Measurements from ENCODE around the gene ASTN2. TPM values are rescaled to one million over a fixed set of nuclear protein-coding genes. Genes with fewer than 3 reads are reported as not detected.

The ASTN2 gene
- total RNA-seq, 2 experiments from 2014 or later, result 5.2 to 6.0 TPM

- H3K27ac Mint-ChIP-seq, result no peak overlapping the region
- POLR2A ChIA-PET, result no interaction called here
- DNase-seq (no peak), ATAC-seq (ENCODE audit: low read depth) (no peak)
- H3K27me3 Mint-ChIP-seq, result no peaks in the 10 kb centered on the region
- H3K36me3 Mint-ChIP-seq, result no peaks in the 10 kb centered on the region
- no peak overlapping the region for H3K4me3 Mint-ChIP-seq
- H3K4me1 Mint-ChIP-seq, result no peaks in the 10 kb centered on the region
- no peaks in the 10 kb centered on the region for H3K9me3 Mint-ChIP-seq
Observed at GRCh38 chr9:117214416-117214815, 200.4 kb downstream of the ASTN2 start.

- no peak overlapping the region for H3K4me3 Mint-ChIP-seq
- no peak overlapping the region for H3K27ac Mint-ChIP-seq
- no peaks in the 10 kb centered on the region for H3K36me3 Mint-ChIP-seq
- DNase-seq, result no peak
- no peaks in the 10 kb centered on the region for H3K27me3 Mint-ChIP-seq
- no peak for ATAC-seq (ENCODE audit: low read depth)
- H3K9me3 Mint-ChIP-seq, result peaks cover 1% of the 10 kb centered on the region
- POLR2A ChIA-PET, result no interaction called here
- no peaks in the 10 kb centered on the region for H3K4me1 Mint-ChIP-seq
Observed at GRCh38 chr9:117211280-117211679, 203.6 kb downstream of the ASTN2 start.

- no peak overlapping the region for H3K4me3 Mint-ChIP-seq
- DNase-seq (no peak), ATAC-seq (ENCODE audit: low read depth) (no peak)
- H3K9me3 Mint-ChIP-seq, result peaks cover 1% of the 10 kb centered on the region
- no peaks in the 10 kb centered on the region for H3K27me3 Mint-ChIP-seq
- H3K4me1 Mint-ChIP-seq, result no peaks in the 10 kb centered on the region
- no peaks in the 10 kb centered on the region for H3K36me3 Mint-ChIP-seq
- POLR2A ChIA-PET, result no interaction called here
- H3K27ac Mint-ChIP-seq, result no peak overlapping the region
Observed at GRCh38 chr9:117205806-117206205, 209.1 kb downstream of the ASTN2 start.

GRCh38 chr9:117204971-117205370 is 209.9 kb downstream of the ASTN2 start:
- DNase-seq (no peak), ATAC-seq (ENCODE audit: low read depth) (no peak)
- no peaks in the 10 kb centered on the region for H3K36me3 Mint-ChIP-seq
- H3K4me3 Mint-ChIP-seq, result no peak overlapping the region
- POLR2A ChIA-PET, result no interaction called here
- H3K27me3 Mint-ChIP-seq, result no peaks in the 10 kb centered on the region
- peaks cover 1% of the 10 kb centered on the region for H3K9me3 Mint-ChIP-seq
- H3K27ac Mint-ChIP-seq, result no peak overlapping the region
- no peaks in the 10 kb centered on the region for H3K4me1 Mint-ChIP-seq

GRCh38 chr9:117191504-117192261 is 223.2 kb downstream of the ASTN2 start:
- POLR2A ChIA-PET, result interaction anchor here (0.7 kb wide), 1 partner anchor 330 kb away, joined by 3 read pairs; no protein-coding TSS in a partner anchor
- no peak overlapping the region for H3K27ac Mint-ChIP-seq
- no peak overlapping the region for H3K4me3 Mint-ChIP-seq
- DNase-seq (no peak), ATAC-seq (ENCODE audit: low read depth) (no peak)
- H3K4me1 Mint-ChIP-seq, result no peaks in the 10 kb centered on the region
- H3K9me3 Mint-ChIP-seq, result peaks cover 4% of the 10 kb centered on the region
- no peaks in the 10 kb centered on the region for H3K36me3 Mint-ChIP-seq
- no peaks in the 10 kb centered on the region for H3K27me3 Mint-ChIP-seq

GRCh38 chr9:117189121-117189520 is 225.7 kb downstream of the ASTN2 start:
- H3K27me3 Mint-ChIP-seq, result no peaks in the 10 kb centered on the region
- no peak for DNase-seq

GRCh38 chr9:117188394-117188793 is 226.5 kb downstream of the ASTN2 start:
- DNase-seq, result no peak
- no peak for ATAC-seq (ENCODE audit: low read depth)
- Mint-ChIP-seq H3K36me3 (no peaks in the 10 kb centered on the region), H3K27me3 (no peaks in the 10 kb centered on the region), H3K4me1 (no peaks in the 10 kb centered on the region), H3K27ac (no peak overlapping the region), H3K9me3 (no peaks in the 10 kb centered on the region), H3K4me3 (no peak overlapping the region)
- POLR2A ChIA-PET, result no interaction called here

More at GRCh38 chr9:117189121-117189520, 225.7 kb downstream of the ASTN2 start:
- H3K9me3 Mint-ChIP-seq, result no peaks in the 10 kb centered on the region
- H3K27ac Mint-ChIP-seq, result no peak overlapping the region
- POLR2A ChIA-PET, result no interaction called here
- H3K36me3 Mint-ChIP-seq, result no peaks in the 10 kb centered on the region
- no peaks in the 10 kb centered on the region for H3K4me1 Mint-ChIP-seq
- H3K4me3 Mint-ChIP-seq, result no peak overlapping the region
- no peak for ATAC-seq (ENCODE audit: low read depth)

GRCh38 chr9:117187498-117187897 is 227.4 kb downstream of the ASTN2 start:
- no peak overlapping the region for H3K4me3 Mint-ChIP-seq
- DNase-seq (no peak), ATAC-seq (ENCODE audit: low read depth) (no peak)
- POLR2A ChIA-PET, result no interaction called here
- H3K27ac Mint-ChIP-seq, result no peak overlapping the region
- no peaks in the 10 kb centered on the region for H3K9me3 Mint-ChIP-seq
- H3K27me3 Mint-ChIP-seq, result no peaks in the 10 kb centered on the region
- no peaks in the 10 kb centered on the region for H3K36me3 Mint-ChIP-seq
- H3K4me1 Mint-ChIP-seq, result no peaks in the 10 kb centered on the region

- Mint-ChIP-seq H3K4me1 (no peaks in the 10 kb centered on the region), H3K4me3 (no peak overlapping the region), H3K36me3 (no peaks in the 10 kb centered on the region), H3K9me3 (peaks cover 2% of the 10 kb centered on the region), H3K27me3 (no peaks in the 10 kb centered on the region), H3K27ac (no peak overlapping the region)
- no peak for DNase-seq
- ATAC-seq (ENCODE audit: low read depth), result no peak
- POLR2A ChIA-PET, result no interaction called here
Observed at GRCh38 chr9:117184173-117184572, 230.7 kb downstream of the ASTN2 start.

GRCh38 chr9:117182046-117182445 is 232.8 kb downstream of the ASTN2 start:
- ATAC-seq (ENCODE audit: low read depth), result no peak
- peaks cover 2% of the 10 kb centered on the region for H3K9me3 Mint-ChIP-seq
- POLR2A ChIA-PET, result no interaction called here
- H3K27me3 Mint-ChIP-seq, result no peaks in the 10 kb centered on the region
- H3K4me3 Mint-ChIP-seq, result no peak overlapping the region
- H3K36me3 Mint-ChIP-seq, result no peaks in the 10 kb centered on the region
- H3K27ac Mint-ChIP-seq, result no peak overlapping the region
- no peak for DNase-seq
- H3K4me1 Mint-ChIP-seq, result no peaks in the 10 kb centered on the region

GRCh38 chr9:117180896-117181445 is 233.9 kb downstream of the ASTN2 start:
- POLR2A ChIA-PET, result no interaction called here
- H3K36me3 Mint-ChIP-seq, result no peaks in the 10 kb centered on the region
- no peak overlapping the region for H3K27ac Mint-ChIP-seq
- peaks cover 2% of the 10 kb centered on the region for H3K9me3 Mint-ChIP-seq
- DNase-seq (no peak), ATAC-seq (ENCODE audit: low read depth) (no peak)
- no peaks in the 10 kb centered on the region for H3K4me1 Mint-ChIP-seq
- H3K4me3 Mint-ChIP-seq, result no peak overlapping the region
- H3K27me3 Mint-ChIP-seq, result no peaks in the 10 kb centered on the region

GRCh38 chr9:117178596-117179375 is 236.1 kb downstream of the ASTN2 start:
- no peak overlapping the region for H3K4me3 Mint-ChIP-seq
- POLR2A ChIA-PET, result no interaction called here
- DNase-seq (no peak), ATAC-seq (ENCODE audit: low read depth) (no peak)
- H3K27ac Mint-ChIP-seq, result no peak overlapping the region
- H3K27me3 Mint-ChIP-seq, result no peaks in the 10 kb centered on the region
- no peaks in the 10 kb centered on the region for H3K4me1 Mint-ChIP-seq
- H3K36me3 Mint-ChIP-seq, result no peaks in the 10 kb centered on the region
- H3K9me3 Mint-ChIP-seq, result peaks cover 2% of the 10 kb centered on the region

- Mint-ChIP-seq H3K9me3 (no peaks in the 10 kb centered on the region), H3K4me3 (no peak overlapping the region), H3K4me1 (no peaks in the 10 kb centered on the region), H3K27me3 (no peaks in the 10 kb centered on the region), H3K36me3 (no peaks in the 10 kb centered on the region), H3K27ac (no peak overlapping the region)
- DNase-seq (no peak), ATAC-seq (ENCODE audit: low read depth) (no peak)
- POLR2A ChIA-PET, result no interaction called here
Observed at GRCh38 chr9:117170567-117170966, 244.3 kb downstream of the ASTN2 start.

- Mint-ChIP-seq H3K4me1 (no peaks in the 10 kb centered on the region), H3K27me3 (no peaks in the 10 kb centered on the region), H3K27ac (no peak overlapping the region), H3K9me3 (no peaks in the 10 kb centered on the region), H3K4me3 (no peak overlapping the region), H3K36me3 (no peaks in the 10 kb centered on the region)
- no peak for ATAC-seq (ENCODE audit: low read depth)
- POLR2A ChIA-PET, result no interaction called here
- DNase-seq, result no peak
Observed at GRCh38 chr9:117169089-117169621, 245.7 kb downstream of the ASTN2 start.

Measured in activated naive CD8-positive, alpha-beta T cell treated with anti-CD3 and anti-CD28 coated beads, Interleukin-2, amount 10 ng/mL, durations not matched to agents 7 days and 5 days (primary cell).